NCI-H526 treated with DMSO at 0.1 percent for 48 hours (cell line): ENCODE data around the gene SMYD3.
"Not testable (repeated sequence)": the region's sequence is repeated elsewhere in the genome, so short reads cannot be mapped to it uniquely, and the experiment has no call there.

Experiments
- DNase-seq: peaks from one replicate; lab custom pipeline; 2025; lab: John Stamatoyannopoulos, UW

The SMYD3 gene

GRCh38 chr1:245834002-245834401, 673.1 kb downstream of the SMYD3 start:
- DNase-seq, result no peak

- DNase-seq, result no peak
Observed at GRCh38 chr1:245832771-245833527, 674.1 kb downstream of the SMYD3 start.

GRCh38 chr1:245831518-245831917, 675.6 kb downstream of the SMYD3 start:
- DNase-seq, result no peak

GRCh38 chr1:245829826-245830225, 677.3 kb downstream of the SMYD3 start:
- DNase-seq, result no peak

GRCh38 chr1:245829194-245829593, 677.9 kb downstream of the SMYD3 start:
- peak; percentile 9 for DNase-seq

- no peak for DNase-seq
Observed at GRCh38 chr1:245827301-245827700, 679.8 kb downstream of the SMYD3 start.

- no peak for DNase-seq
Observed at GRCh38 chr1:245825128-245825901, 681.8 kb downstream of the SMYD3 start.

- DNase-seq, result no peak
Observed at GRCh38 chr1:245823408-245824147, 683.5 kb downstream of the SMYD3 start.

- no peak for DNase-seq
Observed at GRCh38 chr1:245822996-245823395, 684.1 kb downstream of the SMYD3 start.

- DNase-seq, result not testable (repeated sequence)
Observed at GRCh38 chr1:245818363-245818762, 688.7 kb downstream of the SMYD3 start.

GRCh38 chr1:245816496-245816895, 690.6 kb downstream of the SMYD3 start:
- not testable (repeated sequence) for DNase-seq

- DNase-seq, result no peak
Observed at GRCh38 chr1:245814651-245815050, 692.4 kb downstream of the SMYD3 start.

GRCh38 chr1:245812278-245812677, 694.8 kb downstream of the SMYD3 start:
- DNase-seq, result no peak

GRCh38 chr1:245810789-245811337, 696.2 kb downstream of the SMYD3 start:
- DNase-seq, result peak; percentile 93

GRCh38 chr1:245810181-245810769, 696.8 kb downstream of the SMYD3 start:
- DNase-seq, result peak; percentile 46

- DNase-seq, result no peak
Observed at GRCh38 chr1:245809361-245809760, 697.7 kb downstream of the SMYD3 start.

GRCh38 chr1:245807954-245808719, 698.9 kb downstream of the SMYD3 start:
- DNase-seq, result peak; percentile 91

GRCh38 chr1:245807306-245807705, 699.8 kb downstream of the SMYD3 start:
- DNase-seq, result peak; percentile 59

- no peak for DNase-seq
Observed at GRCh38 chr1:245805532-245805931, 701.5 kb downstream of the SMYD3 start.

- no peak for DNase-seq
Observed at GRCh38 chr1:245804696-245805095, 702.4 kb downstream of the SMYD3 start.

- DNase-seq, result no peak
Observed at GRCh38 chr1:245803666-245804037, 703.4 kb downstream of the SMYD3 start.
